Spinal cord (tissue), 10 donors: ENCODE data around the gene CDHR4. TPM values are rescaled to one million over a fixed set of nuclear protein-coding genes. Genes with fewer than 3 reads are reported as not detected.
"Not testable (repeated sequence)": the region's sequence is repeated elsewhere in the genome, so short reads cannot be mapped to it uniquely, and the experiment has no call there.

Experiments
- DNase-seq, 6 donors: peaks; one replicate each; pipeline versions ENCODE4 v3.0.0 to v3.0.0-alpha.2; 2013 to 2015; ENCODE audit warnings: low spot score in 6 of 6, low read depth in 4 of 6
- H3K27ac ChIP-seq: one replicate; pipeline ENCODE4 v1.5.1; 2013; ENCODE audit warnings: low read depth, low read length, control low read depth
- H3K27me3 ChIP-seq: one replicate; pipeline ENCODE4 v1.6.1; 2013; ENCODE audit warnings: low read length; ENCODE audit not compliant: control insufficient read depth, insufficient read depth
- H3K36me3 ChIP-seq: one replicate; pipeline ENCODE4 v1.6.1; 2013; ENCODE audit warnings: low read length; ENCODE audit not compliant: control insufficient read depth, insufficient read depth
- H3K4me1 ChIP-seq: one replicate; pipeline ENCODE4 v1.6.1; 2013; ENCODE audit warnings: low read length; ENCODE audit not compliant: control insufficient read depth, insufficient read depth
- H3K4me3 ChIP-seq: one replicate; pipeline ENCODE4 v1.5.1; 2013; ENCODE audit warnings: low read depth, low read length, control low read depth
- H3K9me3 ChIP-seq: one replicate; pipeline ENCODE4 v1.6.1; 2013; ENCODE audit warnings: low read length; ENCODE audit not compliant: control insufficient read depth, insufficient read depth
- WGBS: methylation state at CpG from one replicate; pipeline ENCODE4 v1.1.5; 2013; ENCODE audit warnings: missing lambda C conversion rate; ENCODE audit not compliant: insufficient coverage; 5-methylcytosine and 5-hydroxymethylcytosine counted together
- polyA plus RNA-seq, 2 donors: library from polyadenylated mRNA; unstranded; fragments of 120-200 nt; gene quantifications; one replicate each; pipeline ENCODE4 v1.2.1, GENCODE V29; 2013; ENCODE audit not compliant: insufficient read length in 2 of 2
- total RNA-seq, 2 donors: library from RNA; depleted of rRNA in 1 of 2; stranded (reverse); fragments of 120-200 nt in 1 of 2; fragments of >200 nt in 1 of 2; gene quantifications; one replicate each; pipeline versions ENCODE4 v1.2.3 to v1.2.4, GENCODE V29; 2013 to 2014
- donor health status: healthy.

CDHR4 gene
- total and polyA plus RNA-seq, 4 donors: 0.10 to 0.59 (median 0.37) TPM

DNA sequence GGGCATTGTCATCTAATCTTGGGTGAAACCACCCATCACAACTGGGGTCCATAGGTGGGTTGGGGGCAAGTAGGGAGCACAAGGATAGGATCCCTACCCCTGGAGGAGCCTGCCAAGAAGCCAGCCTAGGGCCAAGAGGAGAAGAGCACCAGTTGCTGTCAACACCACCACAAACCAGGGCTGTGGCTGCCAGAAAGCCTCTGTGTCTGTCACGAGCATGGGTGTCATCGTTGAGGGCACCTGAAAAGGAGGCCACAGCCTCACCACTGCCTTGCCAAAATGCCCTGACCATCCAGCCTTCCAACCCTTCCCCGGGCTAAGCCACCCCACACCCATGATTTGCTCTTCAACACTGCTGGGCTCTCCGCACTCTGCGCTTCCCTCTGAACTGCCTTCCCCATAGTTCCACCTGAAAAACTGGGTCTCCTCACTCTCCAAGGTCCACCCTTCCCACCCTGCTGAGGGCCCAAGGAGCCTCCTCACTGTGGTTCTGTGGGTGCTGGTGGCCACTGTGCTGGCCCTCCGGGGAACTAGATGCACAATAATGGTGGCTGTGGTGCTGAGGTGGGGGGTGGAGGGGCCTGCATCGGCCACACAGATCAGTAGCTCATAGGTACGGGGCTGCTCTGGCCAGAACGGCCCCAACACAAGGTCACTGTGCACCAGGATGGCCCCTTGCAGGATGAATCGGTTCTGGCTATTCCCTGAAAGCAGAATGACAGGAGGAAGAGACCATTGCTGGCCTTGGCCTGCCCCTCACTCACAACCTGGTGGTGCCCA, 7.1 kb downstream of the CDHR4 start:
- WGBS: 91% methylated on average over 10 of the region's 10 CpGs
- H3K27ac ChIP-seq: no peak overlapping the region
- no peak for DNase-seq
- no peak overlapping the region for H3K4me3 ChIP-seq
- no peaks in the 10 kb centered on the region for H3K9me3 ChIP-seq
- H3K4me1 ChIP-seq: no peaks in the 10 kb centered on the region
- no peaks in the 10 kb centered on the region for H3K27me3 ChIP-seq
- H3K36me3 ChIP-seq: no peaks in the 10 kb centered on the region

DNA sequence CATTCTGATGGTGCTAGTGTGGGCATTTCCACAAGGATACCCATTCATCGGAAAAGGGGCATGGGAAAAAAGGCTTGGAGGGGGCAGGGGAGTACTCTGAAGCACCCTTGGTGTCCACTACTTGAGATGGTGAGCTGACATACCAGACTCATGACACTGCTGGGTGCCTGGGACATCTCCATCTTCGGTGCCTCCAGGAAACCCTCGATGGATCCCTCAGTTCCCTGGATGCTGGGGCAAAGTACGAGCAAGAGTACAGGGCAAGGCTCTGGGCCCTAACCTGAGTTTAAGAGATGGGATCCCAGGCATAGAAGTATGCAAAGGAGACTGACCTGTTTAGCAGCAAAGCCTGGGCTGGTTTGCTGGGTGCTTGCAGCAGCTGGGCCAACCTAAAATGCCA, 8.1 kb downstream of the CDHR4 start:
- no peak for DNase-seq
- WGBS: 97% methylated on average over 4 of the region's 4 CpGs
- Histone ChIP-seq H3K36me3 (no peaks in the 10 kb centered on the region), H3K27ac (no peak overlapping the region), H3K4me1 (peaks cover 8% of the 10 kb centered on the region), H3K27me3 (no peaks in the 10 kb centered on the region), H3K9me3 (no peaks in the 10 kb centered on the region), H3K4me3 (no peak overlapping the region)

DNA sequence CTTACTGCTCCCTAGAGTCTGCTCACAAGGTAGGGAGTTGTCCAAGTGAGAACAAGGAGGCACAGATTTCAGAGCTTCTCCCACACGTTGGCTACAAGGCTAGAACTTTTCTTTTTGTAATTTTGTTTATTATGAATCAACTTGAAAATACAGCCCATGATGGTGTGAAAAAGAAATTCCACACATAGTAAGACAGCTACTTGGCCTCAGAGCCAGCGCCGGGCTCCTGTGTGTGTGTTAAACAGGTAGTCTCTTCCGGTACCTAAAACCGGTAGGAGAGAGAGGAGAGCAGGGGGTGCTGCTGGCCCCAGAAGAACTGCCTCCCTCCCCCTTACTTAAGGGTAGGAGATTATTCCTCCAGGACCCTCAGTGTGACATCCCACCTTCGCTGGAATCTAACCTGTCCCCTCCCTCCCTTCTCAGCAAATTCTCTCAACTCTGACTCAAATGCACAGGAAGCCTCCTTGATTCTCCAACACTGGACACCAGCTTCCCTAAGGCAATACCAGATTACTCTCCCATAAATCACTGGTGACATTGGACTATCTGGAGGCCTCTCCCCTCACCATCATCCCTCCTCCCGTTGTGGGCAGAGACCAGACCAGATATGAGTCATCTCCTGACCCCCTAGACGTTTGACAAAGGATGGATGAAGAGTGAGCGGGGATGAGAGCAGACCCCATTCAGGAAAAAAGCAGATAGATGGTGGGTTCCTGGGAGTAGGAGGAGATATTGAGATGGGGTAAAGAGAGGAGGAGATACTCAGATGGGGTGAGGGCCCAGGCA, 8.9 kb downstream of the CDHR4 start:
- H3K27ac ChIP-seq: no peak overlapping the region
- DNase-seq: no peak
- no peaks in the 10 kb centered on the region for H3K9me3 ChIP-seq
- H3K4me3 ChIP-seq: no peak overlapping the region
- H3K4me1 ChIP-seq: peaks cover 8% of the 10 kb centered on the region
- H3K36me3 ChIP-seq: no peaks in the 10 kb centered on the region
- 67% methylated on average over 3 of the region's 9 CpGs for WGBS
- no peaks in the 10 kb centered on the region for H3K27me3 ChIP-seq

- H3K4me3 ChIP-seq: no peak overlapping the region
- H3K36me3 ChIP-seq: peaks cover 21% of the 10 kb centered on the region
- WGBS: 100% methylated on average over 2 of the region's 2 CpGs
- no peak overlapping the region for H3K27ac ChIP-seq
- H3K4me1 ChIP-seq: peaks cover 26% of the 10 kb centered on the region
- no peak for DNase-seq
- no peaks in the 10 kb centered on the region for H3K27me3 ChIP-seq
- H3K9me3 ChIP-seq: no peaks in the 10 kb centered on the region
Measured at GRCh38 chr3:49788056-49788455, 11.6 kb downstream of the CDHR4 start.

DNA sequence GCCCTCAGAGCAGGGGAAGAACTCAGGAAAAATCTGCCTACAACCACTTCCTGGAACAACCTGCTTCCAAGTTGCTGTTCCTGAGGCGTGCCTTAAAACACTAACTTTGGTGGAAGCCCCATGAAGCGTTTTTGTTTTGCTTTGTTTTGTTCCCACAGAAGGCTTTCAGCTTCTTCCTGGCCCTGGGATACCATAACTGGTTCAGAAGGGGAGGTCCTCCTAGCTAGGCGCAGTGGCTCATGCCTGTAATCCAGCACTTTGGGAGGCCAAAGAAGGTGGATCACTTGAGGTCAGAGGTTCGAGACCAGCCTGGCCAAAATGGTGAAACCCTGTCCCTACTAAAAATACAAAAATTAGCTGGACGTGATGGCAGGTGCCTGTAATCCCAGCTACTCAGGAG, 12.1 kb downstream of the CDHR4 start:
- no peak for DNase-seq
- Histone ChIP-seq H3K4me1 (peaks cover 26% of the 10 kb centered on the region), H3K27me3 (no peaks in the 10 kb centered on the region), H3K36me3 (peaks cover 22% of the 10 kb centered on the region), H3K9me3 (no peaks in the 10 kb centered on the region), H3K27ac (peak overlapping the region; percentile 98), H3K4me3 (no peak overlapping the region)
- WGBS: 100% methylated on average over 2 of the region's 5 CpGs

DNA sequence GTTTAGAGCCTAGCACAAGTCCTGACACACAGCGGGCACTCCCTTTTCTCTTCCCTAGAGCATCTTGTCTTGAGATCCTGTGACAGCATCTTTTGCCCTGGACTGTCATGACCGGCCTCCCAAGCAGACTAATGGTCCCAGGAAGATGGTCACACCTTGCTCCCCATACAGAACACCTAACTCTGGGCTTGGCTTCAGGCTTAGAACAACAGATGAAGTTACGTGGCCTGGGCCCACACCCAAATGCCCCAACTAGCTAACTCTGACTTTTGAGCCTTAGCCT, 12.6 kb downstream of the CDHR4 start:
- Histone ChIP-seq H3K9me3 (no peaks in the 10 kb centered on the region), H3K27ac (peak overlapping the region; percentile 98)

GRCh38 chr3:49786357-49787181, 13.1 kb downstream of the CDHR4 start, which contains the start of gene IP6K1:
TSS of gene IP6K1 (minus strand) at chr3:49786542. CDS start at chr3:49748040, 38,502 bp downstream.
- Histone ChIP-seq H3K4me1 (peaks cover 26% of the 10 kb centered on the region), H3K4me3 (peak within 1 kb of the TSS; percentile 89), H3K9me3 (no peaks in the 10 kb centered on the region), H3K27me3 (no peaks in the 10 kb centered on the region), H3K27ac (peak within 1 kb of the TSS; percentile 98), H3K36me3 (peaks cover 30% of the 10 kb centered on the region)
- DNase-seq: peak; percentile 97 to 100 (median 100)
- WGBS: 6% methylated on average over 55 of the region's 55 CpGs

More for the DNA sequence above, 12.6 kb downstream of the CDHR4 start:
- DNase-seq: no peak
- peaks cover 26% of the 10 kb centered on the region for H3K36me3 ChIP-seq
- no peaks in the 10 kb centered on the region for H3K27me3 ChIP-seq
- peak overlapping the region; percentile 89 for H3K4me3 ChIP-seq
- 87% methylated on average over 2 of the region's 3 CpGs for WGBS
- H3K4me1 ChIP-seq: peaks cover 26% of the 10 kb centered on the region

DNA sequence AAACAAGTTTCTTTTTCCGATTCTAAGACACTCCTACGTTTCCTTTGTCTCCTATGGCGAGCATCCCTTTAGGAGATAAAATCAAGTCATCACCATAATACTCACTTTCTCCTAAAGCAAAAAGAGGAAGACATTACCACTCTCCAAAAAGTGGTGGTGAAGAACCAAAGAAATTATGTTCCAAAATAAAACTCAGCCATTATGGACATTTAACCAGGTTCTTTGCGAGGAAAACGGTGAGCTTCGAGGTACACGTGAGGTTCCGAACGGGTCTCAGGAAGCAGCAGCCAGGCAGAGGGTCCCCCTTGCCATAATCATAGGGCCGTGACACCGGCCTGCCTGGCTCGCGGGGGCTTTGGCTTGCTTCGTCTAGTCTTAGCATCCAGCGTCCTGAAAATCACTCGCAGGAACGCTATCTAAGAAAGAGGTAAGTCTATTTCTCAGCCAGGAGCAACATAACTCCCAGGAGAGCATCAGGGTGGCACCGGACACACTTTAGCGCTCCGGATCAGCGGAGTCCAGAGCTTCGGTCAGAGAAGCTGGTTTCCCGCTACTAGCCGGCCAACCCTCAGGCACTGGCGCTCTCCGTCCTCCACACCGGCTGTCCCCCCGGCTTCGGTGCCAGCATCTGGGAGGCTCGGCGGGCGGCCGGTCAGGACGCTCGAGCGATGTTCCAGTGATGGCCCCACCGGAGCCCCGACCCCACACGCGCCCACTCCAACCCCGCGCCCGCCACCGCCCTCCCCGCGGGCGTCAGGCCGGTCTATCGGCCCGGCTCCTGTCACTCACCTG, 13.9 kb downstream of the CDHR4 start:
- peak in 2 of 6 donors; percentile 38 to 53 for DNase-seq
- peaks cover 36% of the 10 kb centered on the region for H3K36me3 ChIP-seq
- H3K9me3 ChIP-seq: no peaks in the 10 kb centered on the region
- peaks cover 31% of the 10 kb centered on the region for H3K4me1 ChIP-seq
- peak overlapping the region; percentile 98 for H3K27ac ChIP-seq
- under 1% methylated on average over 47 of the region's 50 CpGs for WGBS
- H3K27me3 ChIP-seq: no peaks in the 10 kb centered on the region
- peak overlapping the region; percentile 89 for H3K4me3 ChIP-seq

DNA sequence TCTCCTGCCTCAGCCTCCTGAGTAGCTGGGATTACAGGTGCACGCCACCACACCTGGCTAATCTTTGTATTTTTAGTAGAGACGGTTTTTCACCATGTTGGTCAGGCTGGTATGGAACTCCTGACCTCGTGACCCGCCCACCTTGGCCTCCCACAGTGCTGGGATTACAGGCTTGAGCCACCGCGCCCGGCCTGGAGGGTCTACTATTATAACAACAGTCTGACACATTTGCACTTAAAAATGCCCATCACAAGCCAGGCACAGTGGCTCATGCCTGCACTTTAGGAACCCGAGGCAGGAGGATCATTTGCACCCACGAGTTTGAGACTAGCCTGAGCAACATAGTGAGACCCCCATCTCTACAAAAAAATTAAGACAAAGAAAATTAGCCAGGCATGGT, 17.4 kb downstream of the CDHR4 start:
- DNase-seq, H3K27ac ChIP-seq, H3K4me3 ChIP-seq, H3K27me3 ChIP-seq, H3K9me3 ChIP-seq: not testable (repeated sequence)
- Histone ChIP-seq H3K36me3 (peaks cover 52% of the 10 kb centered on the region), H3K4me1 (peaks cover 36% of the 10 kb centered on the region)
- 95% methylated on average over 9 of the region's 9 CpGs for WGBS
